NCI-H2196 treated with DMSO at 0.1 percent for 48 hours (cell line): ENCODE measurements around the gene FBLN2.

Source experiments
- DNase-seq: peaks from one replicate; lab custom pipeline; 2025; ENCODE audit not compliant: unreplicated experiment; lab: John Stamatoyannopoulos, UW

Gene FBLN2

DNA sequence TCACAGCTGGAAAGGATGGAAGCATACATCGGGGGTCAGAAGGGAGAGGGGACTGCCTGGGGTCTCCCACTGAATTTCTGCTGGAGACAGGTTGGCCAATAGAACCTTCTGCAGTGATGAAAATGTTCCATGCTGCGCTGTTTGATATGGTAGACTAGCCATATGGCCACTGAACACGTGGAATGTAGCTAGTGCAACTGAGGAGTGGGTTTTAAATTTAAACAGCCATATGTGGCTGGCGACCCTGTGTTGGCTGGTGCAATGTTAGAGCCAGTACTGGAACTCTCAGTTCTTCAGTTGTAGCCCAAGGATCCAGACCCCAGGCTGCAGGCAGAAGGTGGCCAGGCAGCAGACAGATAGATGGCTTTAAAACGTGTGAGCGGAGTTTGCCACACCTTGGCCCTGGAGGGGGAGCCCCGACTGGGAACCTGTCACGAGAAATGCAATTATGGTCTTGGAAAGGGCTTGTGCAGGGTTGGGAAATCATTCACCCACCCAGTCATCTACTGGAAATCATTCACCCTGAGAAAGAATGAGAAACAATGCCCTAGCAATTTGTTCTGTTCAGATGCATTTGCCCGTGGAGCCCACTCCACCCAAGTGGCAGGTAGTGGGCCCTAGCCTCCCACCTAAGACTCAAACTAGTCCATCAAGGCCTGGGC lies 127.6 kb downstream of the FBLN2 start:
- no peak for DNase-seq

GRCh38 chr3:13677272-13677671 lies 128.3 kb downstream of the FBLN2 start:
- DNase-seq = no peak

DNA sequence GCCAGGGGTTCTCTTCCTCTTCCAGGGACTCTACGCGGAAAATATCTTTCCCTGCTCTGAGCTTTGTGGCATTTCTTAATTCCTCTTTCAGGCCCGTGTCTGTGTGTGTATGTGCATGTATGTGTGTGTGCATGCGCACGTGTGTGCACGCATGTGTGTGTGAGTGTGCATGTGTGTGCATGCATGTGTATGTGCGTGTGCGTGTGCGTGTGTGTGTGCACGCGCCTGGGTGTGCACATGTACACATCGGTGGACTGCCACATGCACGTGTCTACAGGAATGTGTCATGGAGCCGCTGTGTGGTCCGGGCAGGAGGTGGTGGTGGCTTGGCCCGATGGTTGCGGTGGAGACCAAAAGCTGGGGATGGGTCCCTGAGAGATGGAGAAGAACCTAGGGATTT lies 133.0 kb downstream of the FBLN2 start:
- no peak for DNase-seq

DNA sequence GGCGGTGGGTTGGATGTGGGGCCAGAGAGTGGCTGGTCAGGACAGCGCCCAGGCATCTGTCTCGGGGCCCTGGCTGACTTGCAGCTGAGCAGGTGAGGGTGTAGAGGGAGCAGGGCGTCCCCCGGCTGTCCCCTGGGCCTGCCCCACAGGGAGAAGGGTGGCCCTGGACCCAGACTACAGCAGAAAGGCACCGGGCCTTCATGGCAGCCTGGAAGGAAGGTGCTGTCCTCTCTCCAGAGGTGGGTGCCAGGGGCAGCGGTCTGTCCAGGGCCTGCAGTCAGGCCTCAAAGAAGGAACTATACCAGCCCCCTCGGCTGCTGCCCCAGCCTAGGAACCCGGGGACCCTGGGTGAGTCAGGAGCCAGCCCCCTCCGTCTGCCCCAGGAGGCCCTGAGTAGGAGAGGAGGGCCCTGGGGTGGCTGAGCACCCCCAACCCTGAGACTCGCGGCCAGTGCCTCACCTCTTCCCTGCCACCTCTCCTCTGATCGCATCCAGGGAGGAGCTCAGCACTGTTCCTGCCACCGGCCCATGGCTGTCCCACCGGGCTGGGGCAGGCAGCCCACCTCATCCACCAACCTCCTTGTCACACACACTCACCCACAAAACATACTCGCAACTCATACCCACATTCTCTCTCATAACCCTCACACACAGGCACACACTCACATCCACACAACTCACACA lies 133.5 kb downstream of the FBLN2 start:
- DNase-seq = no peak

DNA sequence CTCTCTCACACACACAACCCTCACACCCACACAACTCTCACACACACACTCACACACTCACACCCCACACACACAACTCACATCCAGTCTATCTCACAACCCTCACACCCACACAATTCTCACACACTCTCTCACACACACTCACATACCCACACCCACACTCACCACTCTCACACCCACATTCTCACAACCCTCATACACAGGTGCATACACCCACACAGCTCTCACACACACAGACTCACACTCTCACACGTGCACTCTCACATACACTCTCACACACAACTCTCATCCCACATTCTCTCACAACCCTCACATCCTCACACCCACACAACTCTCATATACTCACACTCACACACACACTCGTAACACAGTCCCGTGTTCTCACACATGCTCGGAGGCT lies 134.4 kb downstream of the FBLN2 start:
- DNase-seq = no peak

GRCh38 chr3:13683772-13684171 lies 134.8 kb downstream of the FBLN2 start:
- DNase-seq = no peak

GRCh38 chr3:13684350-13684749 lies 135.4 kb downstream of the FBLN2 start:
- no peak for DNase-seq

DNA sequence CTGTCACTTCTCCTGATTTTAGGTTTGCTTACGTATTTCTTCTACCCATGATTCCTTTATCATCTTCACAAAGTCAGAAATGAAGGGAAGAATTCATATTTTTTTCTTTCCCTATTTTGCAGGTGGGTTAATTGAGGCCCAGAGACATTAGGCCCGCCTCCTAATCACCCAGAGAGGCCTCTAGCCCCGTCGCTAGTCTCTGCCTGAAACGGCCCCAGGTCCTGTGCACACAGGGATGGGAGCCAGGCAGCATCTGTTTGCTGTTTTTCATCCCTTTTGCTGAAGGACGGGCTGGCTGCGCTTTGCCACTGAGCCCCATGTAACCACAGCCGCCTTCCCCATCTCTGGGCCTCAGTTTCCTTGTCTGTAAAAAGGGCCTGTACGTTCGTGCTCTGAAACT lies 135.9 kb downstream of the FBLN2 start:
- no peak for DNase-seq

GRCh38 chr3:13685721-13686120 lies 136.8 kb downstream of the FBLN2 start:
- no peak for DNase-seq

GRCh38 chr3:13686367-13687160 lies 137.6 kb downstream of the FBLN2 start:
- no peak for DNase-seq

DNA sequence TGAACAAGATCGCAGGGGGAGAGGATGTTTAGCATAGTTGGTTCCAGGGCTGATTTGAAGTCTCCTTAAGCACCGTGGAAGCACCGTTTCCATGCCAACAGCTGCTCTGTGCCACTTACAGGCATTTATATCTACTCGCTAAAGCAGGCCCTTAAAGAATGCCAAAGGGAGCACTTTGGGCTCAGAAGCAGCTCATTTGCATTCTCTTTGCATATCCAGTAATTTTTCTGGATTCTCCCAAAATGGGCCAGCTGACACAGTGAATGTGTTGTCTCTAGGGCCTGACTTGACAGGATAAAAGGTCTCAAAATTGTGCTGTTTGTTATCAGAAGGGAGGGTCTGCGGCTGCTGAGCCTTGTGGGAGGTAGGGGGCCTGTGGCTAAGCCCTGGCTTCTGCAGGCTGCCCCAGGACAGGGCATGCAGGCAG lies 138.6 kb downstream of the FBLN2 start:
- no peak for DNase-seq
